Lower leg skin (tissue), 4 donors: Measurements from ENCODE around the gene ATP9A. TPM values are rescaled to one million over a fixed set of nuclear protein-coding genes. Genes with fewer than 3 reads are reported as not detected.

ENCODE experiments used
- DNase-seq, 2 donors: peaks; one replicate each; pipeline ENCODE4 v3.0.0-alpha.2; 2019; ENCODE audit warnings: low spot score in 2 of 2
- H3K4me3 ChIP-seq: fragments of 200-600 bp; sonication (generic); 2 replicates; pipeline ENCODE4 v1.5.1; 2017; ENCODE audit warnings: mild to moderate bottlenecking, low read depth; ENCODE audit not compliant: poor library complexity, severe bottlenecking
- POLR2A ChIP-seq, 2 donors: fragments of 450-650 bp; IDR thresholded peaks; one replicate each; pipeline ENCODE4 v1.6.1; 2016 to 2017; ENCODE audit warnings: antibody characterized with exemption in 2 of 2, mild to moderate bottlenecking in 1 of 2, moderate library complexity in 1 of 2
- WGBS, 2 donors: methylation state at CpG; one replicate each; pipeline ENCODE4 v1.1.5; 2018; 5-methylcytosine and 5-hydroxymethylcytosine counted together
- intact Hi-C: fragments of 100-400 bp; cut with DNase I; formaldehyde crosslinking; loops from one replicate; pipeline ENCODE4 v1.15.0; 2023; ENCODE audit warnings: low total_unique reads
- total RNA-seq, 4 donors: library from RNA; depleted of rRNA; stranded (reverse); fragments of >200 nt; gene quantifications; one replicate each; pipeline ENCODE4 v1.1.0, GENCODE V29; 2016
- TF ChIP-seq, protein P1 (sequence below), 3 donors: fragments of 450-650 bp; IDR thresholded peaks; one replicate each; pipeline ENCODE4 v1.5.1; 2016; ENCODE audit warnings: antibody characterized with exemption in 3 of 3, mild to moderate bottlenecking in 3 of 3, moderate library complexity in 2 of 3

Gene ATP9A
- total RNA-seq, 4 donors from 2014 or later = 14.1 to 23.6 (median 16.1) TPM

DNA sequence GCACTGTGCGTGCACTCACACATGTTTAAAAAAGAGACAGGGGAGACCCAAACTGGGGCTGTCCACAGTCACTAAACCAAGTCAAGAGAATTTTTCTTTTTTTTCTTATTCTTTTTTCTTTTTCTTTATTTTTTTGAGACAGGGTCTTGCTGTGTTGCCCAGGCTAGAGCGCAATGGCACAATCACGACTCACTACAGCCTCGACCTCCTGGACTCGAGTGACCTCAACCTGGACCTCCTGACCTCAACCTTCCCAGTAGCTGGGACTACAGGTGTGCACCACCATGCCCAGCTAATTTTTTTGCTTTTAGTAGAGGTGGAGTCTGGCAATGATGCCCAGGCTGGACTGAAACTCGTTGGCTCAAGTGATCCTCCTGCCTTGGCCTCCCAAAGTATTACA lies 136.2 kb downstream of the ATP9A start:
- H3K4me3 ChIP-seq = no peak overlapping the region
- DNase-seq = no peak
- WGBS, 2 donors = 92 to 95% methylated on average over 6 of the region's 6 CpGs
- intact Hi-C loops = no loop called here
- TF ChIP-seq, protein P1, sequence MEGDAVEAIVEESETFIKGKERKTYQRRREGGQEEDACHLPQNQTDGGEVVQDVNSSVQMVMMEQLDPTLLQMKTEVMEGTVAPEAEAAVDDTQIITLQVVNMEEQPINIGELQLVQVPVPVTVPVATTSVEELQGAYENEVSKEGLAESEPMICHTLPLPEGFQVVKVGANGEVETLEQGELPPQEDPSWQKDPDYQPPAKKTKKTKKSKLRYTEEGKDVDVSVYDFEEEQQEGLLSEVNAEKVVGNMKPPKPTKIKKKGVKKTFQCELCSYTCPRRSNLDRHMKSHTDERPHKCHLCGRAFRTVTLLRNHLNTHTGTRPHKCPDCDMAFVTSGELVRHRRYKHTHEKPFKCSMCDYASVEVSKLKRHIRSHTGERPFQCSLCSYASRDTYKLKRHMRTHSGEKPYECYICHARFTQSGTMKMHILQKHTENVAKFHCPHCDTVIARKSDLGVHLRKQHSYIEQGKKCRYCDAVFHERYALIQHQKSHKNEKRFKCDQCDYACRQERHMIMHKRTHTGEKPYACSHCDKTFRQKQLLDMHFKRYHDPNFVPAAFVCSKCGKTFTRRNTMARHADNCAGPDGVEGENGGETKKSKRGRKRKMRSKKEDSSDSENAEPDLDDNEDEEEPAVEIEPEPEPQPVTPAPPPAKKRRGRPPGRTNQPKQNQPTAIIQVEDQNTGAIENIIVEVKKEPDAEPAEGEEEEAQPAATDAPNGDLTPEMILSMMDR (IDR thresholded peaks at IDR 0.05) = no peak
- TF ChIP-seq POLR2A (IDR thresholded peaks at IDR 0.05) = no peak

DNA sequence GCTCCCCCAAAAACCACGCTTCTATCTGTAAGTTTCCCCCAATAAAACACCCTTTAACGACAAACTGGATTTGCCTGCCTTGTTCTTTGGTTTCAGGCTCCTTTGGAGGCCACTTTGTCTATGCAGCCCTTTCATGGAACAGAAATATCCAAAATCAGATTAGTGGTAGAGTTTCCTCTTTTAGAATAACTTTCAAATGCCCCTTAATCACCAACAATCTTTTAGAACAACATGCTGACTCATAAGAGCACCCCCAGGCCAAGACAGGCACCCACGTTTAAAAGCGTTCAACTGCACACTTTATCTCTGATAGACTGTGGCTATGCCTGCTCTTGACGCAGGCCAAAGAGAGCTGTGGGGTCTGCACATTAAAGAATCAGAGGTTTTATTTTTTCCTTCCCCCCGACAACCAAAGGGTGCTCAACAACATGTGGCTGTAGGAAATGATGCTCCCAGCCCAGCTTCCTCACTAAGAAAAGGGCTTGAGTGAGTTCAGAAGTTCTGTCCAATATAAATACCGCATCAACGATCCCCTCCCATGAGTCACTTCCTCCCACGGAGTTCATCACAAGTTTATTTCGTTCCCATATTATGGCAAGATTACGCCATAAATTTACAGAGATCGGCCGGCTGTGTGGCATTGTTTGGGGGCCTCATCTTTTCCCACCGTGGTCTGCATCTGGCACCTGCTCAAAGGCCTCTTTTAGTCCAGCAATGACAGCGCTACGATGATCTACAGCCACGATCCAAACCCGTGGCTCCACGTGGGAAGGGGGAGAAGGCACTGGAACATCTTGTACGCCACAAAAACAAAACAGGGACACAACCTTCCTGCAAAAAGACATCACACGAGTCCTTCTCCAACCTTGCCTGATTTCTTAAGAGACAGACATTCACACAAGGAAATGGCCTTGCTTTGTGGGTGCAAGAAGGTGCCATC lies 136.9 kb downstream of the ATP9A start:
- WGBS, 2 donors = 32 to 35% methylated on average over 21 of the region's 21 CpGs
- peak; percentile 81 to 88 for DNase-seq
- intact Hi-C loops = no loop called here
- no peak overlapping the region for H3K4me3 ChIP-seq
- no peak for TF ChIP-seq POLR2A (IDR thresholded peaks at IDR 0.05)
- TF ChIP-seq, protein P1 (IDR thresholded peaks at IDR 0.05) = no peak

DNA sequence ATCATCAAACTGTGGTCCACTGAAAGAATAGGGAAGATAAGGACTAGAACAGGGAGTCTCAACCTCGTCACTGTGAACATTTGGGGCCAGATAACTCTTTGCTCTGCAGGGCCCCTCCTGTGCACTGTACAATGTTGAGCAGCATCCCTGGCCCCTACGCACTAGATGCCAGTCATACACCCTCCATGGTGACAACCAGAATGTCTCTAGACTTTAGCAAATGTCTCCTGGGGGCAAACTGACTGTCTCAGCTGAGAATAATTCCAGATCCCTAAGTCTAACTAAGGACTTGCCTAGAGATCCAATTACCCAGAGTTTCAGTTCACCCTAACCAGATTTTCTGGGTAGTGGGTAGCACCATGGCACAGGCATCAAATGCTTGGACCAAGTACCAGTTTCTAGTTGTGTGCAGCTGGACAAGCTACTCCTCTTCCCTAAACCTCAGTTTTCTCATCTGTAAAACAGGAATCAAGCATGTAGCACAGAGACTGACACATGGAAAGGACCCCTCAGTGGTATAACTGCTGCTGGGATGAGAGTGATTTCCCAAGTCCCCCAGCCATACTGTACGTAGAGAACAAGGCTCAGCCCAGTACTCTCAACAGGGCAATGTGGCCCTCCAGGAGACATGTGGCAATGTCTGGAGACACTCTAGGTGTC lies 138.7 kb downstream of the ATP9A start:
- 59 to 60% methylated on average over 3 of the region's 3 CpGs for WGBS, 2 donors

DNA sequence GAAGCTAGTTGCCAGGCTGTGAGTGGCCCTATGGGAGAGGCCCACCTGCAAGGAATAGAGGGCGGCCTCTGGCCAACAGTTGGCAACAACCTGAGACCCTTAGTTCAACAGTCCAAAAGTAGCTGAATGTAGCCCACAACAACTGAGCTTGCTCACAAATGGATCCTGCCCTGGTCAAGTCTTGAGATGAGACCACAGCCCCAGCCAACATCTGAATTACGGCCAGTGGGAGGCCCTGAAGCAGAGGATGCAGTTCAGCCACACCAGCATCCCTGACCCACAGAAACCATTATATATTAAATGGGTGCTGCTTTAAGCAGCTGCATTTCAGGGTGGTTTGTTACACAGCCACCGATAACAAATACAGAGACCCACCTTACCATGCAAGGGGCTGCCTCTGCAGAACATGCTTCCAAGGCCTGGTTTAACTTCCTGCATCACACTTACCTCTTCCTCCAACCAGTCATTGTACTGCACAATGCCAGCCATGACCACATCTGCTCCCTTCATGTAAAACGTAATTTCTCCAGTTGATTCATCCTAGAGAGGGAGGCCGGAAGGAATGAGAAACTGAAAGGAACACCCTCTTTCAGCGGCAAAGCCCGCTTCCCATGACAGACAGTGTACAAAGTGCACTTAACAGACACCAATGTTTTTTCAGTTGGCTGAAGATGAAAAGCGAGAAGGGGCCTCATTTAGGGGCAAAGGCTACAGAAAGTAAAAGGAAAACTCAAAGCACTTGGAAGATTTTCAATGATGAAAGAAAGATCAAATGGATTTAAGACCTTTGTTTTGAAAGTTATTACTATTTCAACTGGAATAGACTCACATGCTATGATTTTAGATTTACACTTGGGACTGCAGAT lies 139.4 kb downstream of the ATP9A start:
- H3K4me3 ChIP-seq = no peak overlapping the region
- DNase-seq = no peak
- TF ChIP-seq POLR2A (IDR thresholded peaks at IDR 0.05) = no peak
- TF ChIP-seq, protein P1 (IDR thresholded peaks at IDR 0.05) = no peak
- 80 to 82% methylated on average over 8 of the region's 8 CpGs for WGBS, 2 donors
- intact Hi-C loops = no loop called here

More for the DNA sequence above, 138.7 kb downstream of the ATP9A start:
- H3K4me3 ChIP-seq = no peak overlapping the region
- TF ChIP-seq POLR2A (IDR thresholded peaks at IDR 0.05) = no peak
- TF ChIP-seq, protein P1 (IDR thresholded peaks at IDR 0.05) = no peak
- no peak for DNase-seq
- intact Hi-C loops = no loop called here

DNA sequence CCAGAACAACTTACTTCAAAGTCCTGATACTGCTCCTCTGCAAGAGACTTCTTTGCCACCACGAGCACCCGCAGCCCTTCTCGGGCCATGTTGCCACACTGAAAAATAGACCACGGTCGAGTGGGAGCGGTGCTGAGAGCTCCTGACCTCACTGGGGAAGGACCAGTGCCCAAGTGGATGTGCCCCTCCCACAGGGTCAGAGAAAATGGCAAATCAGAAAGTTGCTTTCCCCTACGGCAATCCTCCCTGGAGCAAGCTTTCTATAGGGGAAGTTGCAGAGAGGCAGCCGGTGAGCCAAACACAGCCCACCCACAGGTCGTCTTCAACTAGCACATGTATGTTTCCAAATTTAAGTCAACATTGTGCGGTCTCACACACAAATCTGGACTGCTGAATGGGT lies 140.6 kb downstream of the ATP9A start:
- DNase-seq = no peak
- no peak for TF ChIP-seq POLR2A (IDR thresholded peaks at IDR 0.05)
- TF ChIP-seq, protein P1 (IDR thresholded peaks at IDR 0.05) = no peak
- WGBS, 2 donors = 87 to 91% methylated on average over 10 of the region's 10 CpGs
- intact Hi-C loops = no loop called here
- H3K4me3 ChIP-seq = no peak overlapping the region
